GM13977 (cell line): Measurements from ENCODE around the gene RGR.
"Not testable (repeated sequence)": the region's sequence is repeated elsewhere in the genome, so short reads cannot be mapped to it uniquely, and the experiment has no call there.

Source experiments
- DNase-seq: peaks from one replicate; pipeline ENCODE4 v3.0.0; 2012; ENCODE audit warnings: low spot score
- in situ Hi-C: fragments of 300-500 bp; cut with MboI; formaldehyde crosslinking; loops from one replicate; pipeline ENCODE4 v1.12.0; 2022; ENCODE audit warnings: low sequenced_read_pairs, low pct_unique_long_range_greater_than_20kb, mixed read lengths, inconsistent platforms; ENCODE audit not compliant: unreplicated experiment
- TF ChIP-seq, protein P1 (sequence below): IDR thresholded peaks from 2 replicates; pipeline ENCODE4 v1.5.1; 2012; ENCODE audit warnings: mild to moderate bottlenecking, control low read depth; ENCODE audit not compliant: insufficient read depth; ENCODE audit errors: extremely low read depth, missing control alignments

RGR gene

DNA sequence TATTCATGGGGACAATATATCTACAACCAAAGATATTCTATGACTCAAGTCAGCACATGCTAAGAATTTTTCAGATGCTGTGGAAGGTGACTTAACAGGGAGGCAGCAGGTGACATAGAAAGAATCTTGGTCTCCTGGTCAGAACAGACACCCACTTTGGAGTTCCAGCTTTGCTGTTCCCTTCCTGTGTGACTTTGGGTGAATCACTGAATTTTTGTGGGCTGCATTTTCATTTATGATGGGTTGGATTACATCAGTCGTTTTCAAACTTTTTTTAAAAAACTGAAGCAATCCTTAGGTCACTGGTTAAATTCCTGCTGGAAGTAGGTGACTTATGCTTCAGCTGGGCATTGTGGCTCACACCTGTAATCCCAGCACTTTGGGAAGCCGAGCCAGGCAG, 24.9 kb downstream of the RGR start:
- TF ChIP-seq, protein P1, sequence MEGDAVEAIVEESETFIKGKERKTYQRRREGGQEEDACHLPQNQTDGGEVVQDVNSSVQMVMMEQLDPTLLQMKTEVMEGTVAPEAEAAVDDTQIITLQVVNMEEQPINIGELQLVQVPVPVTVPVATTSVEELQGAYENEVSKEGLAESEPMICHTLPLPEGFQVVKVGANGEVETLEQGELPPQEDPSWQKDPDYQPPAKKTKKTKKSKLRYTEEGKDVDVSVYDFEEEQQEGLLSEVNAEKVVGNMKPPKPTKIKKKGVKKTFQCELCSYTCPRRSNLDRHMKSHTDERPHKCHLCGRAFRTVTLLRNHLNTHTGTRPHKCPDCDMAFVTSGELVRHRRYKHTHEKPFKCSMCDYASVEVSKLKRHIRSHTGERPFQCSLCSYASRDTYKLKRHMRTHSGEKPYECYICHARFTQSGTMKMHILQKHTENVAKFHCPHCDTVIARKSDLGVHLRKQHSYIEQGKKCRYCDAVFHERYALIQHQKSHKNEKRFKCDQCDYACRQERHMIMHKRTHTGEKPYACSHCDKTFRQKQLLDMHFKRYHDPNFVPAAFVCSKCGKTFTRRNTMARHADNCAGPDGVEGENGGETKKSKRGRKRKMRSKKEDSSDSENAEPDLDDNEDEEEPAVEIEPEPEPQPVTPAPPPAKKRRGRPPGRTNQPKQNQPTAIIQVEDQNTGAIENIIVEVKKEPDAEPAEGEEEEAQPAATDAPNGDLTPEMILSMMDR, result no peak
- no peak for DNase-seq
- in situ Hi-C loops, result loop anchor here (10.0 kb wide), 1 partner anchor 275 kb away; no protein-coding TSS in a partner anchor

DNA sequence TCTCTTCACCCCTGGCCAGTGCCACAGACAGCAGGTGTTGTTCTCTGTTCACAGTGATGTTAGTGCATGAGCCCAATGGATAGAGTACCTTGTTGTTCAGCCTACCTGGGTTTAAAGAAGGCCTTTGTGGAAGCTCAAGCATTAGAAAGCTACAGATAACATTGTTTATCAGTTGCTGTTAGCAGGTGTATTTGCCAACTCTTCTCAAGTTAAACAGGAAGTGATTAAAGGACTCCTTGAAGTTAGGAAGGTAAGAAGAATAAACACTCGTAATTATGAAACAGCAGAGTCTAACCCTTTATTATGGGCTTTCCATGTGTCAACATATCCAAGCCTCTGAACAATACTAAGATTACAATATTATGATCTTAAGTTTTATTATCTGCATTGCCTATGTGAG, 25.9 kb downstream of the RGR start:
- DNase-seq, result no peak
- TF ChIP-seq, protein P1, result no peak
- in situ Hi-C loops, result no loop called here

DNA sequence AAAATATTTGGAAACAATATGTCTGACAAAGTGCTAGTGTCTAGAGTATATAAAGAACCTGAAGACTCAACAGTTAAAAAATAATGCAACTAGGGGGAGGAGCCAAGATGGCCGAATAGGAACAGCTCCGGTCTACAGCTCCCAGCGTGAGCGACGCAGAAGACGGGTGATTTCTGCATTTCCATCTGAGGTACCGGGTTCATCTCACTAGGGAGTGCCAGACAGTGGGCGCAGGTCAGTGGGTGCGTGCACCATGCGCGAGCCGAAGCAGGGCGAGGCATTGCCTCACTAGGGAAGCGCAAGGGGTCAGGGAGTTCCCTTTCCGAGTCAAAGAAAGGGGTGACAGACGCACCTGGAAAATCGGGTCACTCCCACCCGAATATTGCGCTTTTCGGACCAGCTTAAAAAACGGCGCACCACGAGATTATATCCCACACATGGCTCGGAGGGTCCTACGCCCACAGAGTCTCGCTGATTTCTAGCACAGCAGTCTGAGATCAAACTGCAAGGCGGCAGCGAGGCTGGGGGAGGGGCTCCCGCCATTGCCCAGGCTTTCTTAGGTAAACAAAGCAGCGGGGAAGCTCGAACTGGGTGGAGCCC, 35.1 kb downstream of the RGR start:
- DNase-seq, in situ Hi-C loops: not testable (repeated sequence)

DNA sequence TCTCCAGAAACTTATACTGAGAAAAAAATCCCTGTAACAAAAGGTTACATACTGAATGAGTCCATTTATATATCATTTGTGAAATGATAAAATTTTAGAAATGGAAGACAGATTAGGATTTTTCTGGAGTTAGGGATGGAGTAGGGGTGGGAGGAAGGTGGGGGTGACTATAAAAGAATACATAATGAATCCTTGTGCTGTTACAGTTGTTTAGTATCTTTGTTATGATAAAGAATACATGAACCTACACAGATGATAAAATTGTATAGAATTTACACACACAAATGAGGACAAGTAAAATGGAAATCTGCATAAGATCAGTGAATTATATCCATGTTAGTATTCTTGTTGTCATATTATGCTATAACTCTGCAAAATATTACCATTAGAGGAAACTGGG, 41.8 kb downstream of the RGR start:
- in situ Hi-C loops, result no loop called here
- DNase-seq, result no peak
- TF ChIP-seq, protein P1, result no peak

DNA sequence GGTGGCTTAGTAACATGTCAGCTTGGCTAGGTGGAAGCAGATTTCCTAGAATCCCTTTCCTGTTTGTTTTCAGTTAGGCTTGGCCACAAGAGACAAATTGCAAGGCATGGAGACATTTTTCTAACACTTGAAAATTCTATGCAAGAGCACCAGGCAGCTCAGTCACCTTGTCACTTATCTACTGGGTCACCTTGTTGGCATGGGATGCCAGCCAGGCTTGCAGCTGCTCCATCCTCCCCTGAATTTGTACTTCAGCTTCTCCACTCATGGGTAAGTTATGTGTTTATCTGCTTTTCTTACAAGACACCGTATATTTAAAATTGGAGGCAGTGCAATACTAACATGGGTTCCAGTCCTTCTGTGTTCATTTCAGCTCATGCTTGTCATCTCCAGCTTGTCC, 43.3 kb downstream of the RGR start:
- TF ChIP-seq, protein P1, result no peak
- in situ Hi-C loops, result no loop called here
- no peak for DNase-seq

DNA sequence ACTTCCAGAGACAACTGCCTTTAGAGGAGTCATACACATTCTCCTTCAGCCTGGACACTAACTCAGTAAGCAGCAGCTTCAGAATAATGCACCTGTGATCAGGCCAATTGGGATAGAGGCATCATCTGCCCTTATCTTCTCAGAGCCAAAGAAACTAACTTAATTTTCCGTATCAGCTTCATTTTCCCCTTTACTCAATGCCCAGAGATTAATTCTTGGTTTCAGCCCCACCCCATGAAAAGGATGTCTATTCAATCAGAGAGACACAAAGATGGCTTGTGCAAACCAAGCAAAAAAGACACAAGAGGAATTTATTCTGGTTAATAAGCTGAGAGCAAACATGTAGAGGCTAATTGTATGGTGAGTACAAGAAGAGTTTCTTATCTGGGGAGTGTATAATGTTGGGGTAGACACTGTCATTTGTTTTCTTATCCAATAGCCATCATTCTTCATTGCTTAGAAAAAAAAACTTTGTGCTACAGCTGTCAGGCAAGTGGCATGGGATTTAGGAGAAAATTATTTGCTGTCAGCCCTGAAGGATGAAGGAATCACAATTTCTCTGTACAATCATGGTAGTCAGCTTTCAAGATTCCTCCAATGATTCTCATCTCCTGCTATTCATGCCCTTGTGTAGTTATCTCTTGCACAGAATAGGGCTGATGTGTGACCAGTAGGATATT, 44.8 kb downstream of the RGR start:
- TF ChIP-seq, protein P1, result no peak
- DNase-seq, result no peak
- in situ Hi-C loops, result no loop called here

DNA sequence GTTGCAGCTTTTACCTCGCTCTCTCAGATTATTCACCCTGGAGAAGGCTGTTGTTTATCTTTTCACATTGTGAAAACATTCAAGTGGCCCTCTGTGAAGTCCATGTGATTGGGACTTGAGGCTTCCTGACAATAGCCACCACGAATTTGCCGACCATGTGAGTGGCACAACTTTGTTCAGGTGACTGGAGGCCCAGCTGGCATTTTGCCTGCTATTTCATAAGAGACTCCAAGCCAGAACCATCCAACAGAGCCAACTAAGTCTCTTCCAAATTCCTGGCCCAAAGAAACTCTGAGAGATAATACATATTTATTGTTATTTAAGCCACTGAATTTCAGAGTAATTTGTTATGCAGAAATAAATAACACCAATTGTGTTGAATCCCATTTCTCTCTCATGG, 45.4 kb downstream of the RGR start:
- DNase-seq, result no peak
- TF ChIP-seq, protein P1, result no peak
- in situ Hi-C loops, result no loop called here
